IMR-90 (cell line): ENCODE measurements around the gene SYNE1. TPM values are rescaled to one million over a fixed set of nuclear protein-coding genes. Genes with fewer than 3 reads are reported as not detected.

ENCODE experiments used
- ATAC-seq: fragments of 200-7000 bp; cut with Tn5 transposase; 2 replicates; pipeline ENCODE4 v1.9.1; 2020; ENCODE audit warnings: low read depth, mild to moderate bottlenecking, moderate library complexity
- BruUV-seq: library from RNA; stranded (reverse); fragments of 400-500 nt; replicated peaks from 2 replicates; lab custom pipeline; 2021; lab: Mats Ljungman, UMichigan
- CTCF ChIA-PET: fragments of 300-600 bp; formaldehyde crosslinking; extraction: SDS; loops from one replicate; lab custom pipeline; 2021; ENCODE audit warnings: antibody characterized with exemption; lab: Yijun Ruan, JAX
- POLR2A ChIA-PET: fragments of 300-600 bp; sonication (Branson Sonifier 250); formaldehyde crosslinking; loops from one replicate; lab custom pipeline; 2022; ENCODE audit warnings: antibody characterized with exemption; ENCODE audit not compliant: unreplicated experiment; lab: Charles Lee
- DNase-seq: peaks from one replicate; pipeline ENCODE4 v3.0.0; 2013
- H2AFZ ChIP-seq: replicated peaks from 2 replicates; pipeline ENCODE3; 2013; ENCODE audit warnings: low read length, mild to moderate bottlenecking; ENCODE audit not compliant: poor library complexity
- H2AK5ac ChIP-seq: 2 replicates; pipeline ENCODE4 v1.6.1; 2013; ENCODE audit warnings: low read depth, low read length, inconsistent platforms
- H2AK9ac ChIP-seq: replicated peaks from 2 replicates; pipeline ENCODE3; 2013; ENCODE audit warnings: mild to moderate bottlenecking, low read depth, low read length, moderate library complexity; ENCODE audit not compliant: poor library complexity
- H2BK120ac ChIP-seq: 2 replicates; pipeline ENCODE4 v1.6.1; 2013; ENCODE audit warnings: low read depth, low read length, inconsistent platforms
- H2BK15ac ChIP-seq: 3 replicates; pipeline ENCODE4 v1.6.1; 2013; ENCODE audit warnings: low read depth, low read length, inconsistent platforms
- H2BK20ac ChIP-seq: 2 replicates; pipeline ENCODE4 v1.6.1; 2013; ENCODE audit warnings: low read depth, mild to moderate bottlenecking, inconsistent platforms, low read length, moderate library complexity
- H2BK5ac ChIP-seq: 2 replicates; pipeline ENCODE4 v1.6.1; 2013; ENCODE audit warnings: mild to moderate bottlenecking, low read depth, low read length, inconsistent platforms; ENCODE audit not compliant: poor library complexity, severe bottlenecking
- H3K14ac ChIP-seq: replicated peaks from 2 replicates; pipeline ENCODE4 v1.6.1; 2013; ENCODE audit warnings: low read depth, low read length, inconsistent platforms
- H3K18ac ChIP-seq: 2 replicates; pipeline ENCODE4 v1.6.1; 2013; ENCODE audit warnings: low read depth, low read length, control low read depth
- H3K23ac ChIP-seq: 2 replicates; pipeline ENCODE4 v1.6.1; 2013; ENCODE audit warnings: low read depth, low read length, inconsistent platforms
- H3K27ac ChIP-seq: 2 replicates; pipeline ENCODE4 v1.5.1; 2013; ENCODE audit warnings: mild to moderate bottlenecking, control low read depth, low read length; ENCODE audit not compliant: insufficient read depth
- H3K27me3 ChIP-seq: 2 replicates; pipeline ENCODE4 v1.6.1; 2013; ENCODE audit warnings: low read length; ENCODE audit not compliant: control insufficient read depth, insufficient read depth
- H3K36me3 ChIP-seq: 2 replicates; pipeline ENCODE4 v1.6.1; 2013; ENCODE audit warnings: low read length, mixed read lengths; ENCODE audit not compliant: control insufficient read depth, insufficient read depth
- H3K4ac ChIP-seq: 2 replicates; pipeline ENCODE4 v1.6.1; 2013; ENCODE audit warnings: low read depth, low read length, inconsistent platforms
- H3K4me1 ChIP-seq: 2 replicates; pipeline ENCODE4 v1.6.1; 2013; ENCODE audit warnings: low read length, mixed read lengths; ENCODE audit not compliant: control insufficient read depth, insufficient read depth
- H3K4me2 ChIP-seq: 2 replicates; pipeline ENCODE4 v1.6.1; 2013; ENCODE audit warnings: low read depth, mild to moderate bottlenecking, control low read depth, low read length, moderate library complexity
- H3K4me3 ChIP-seq: 2 replicates; pipeline ENCODE4 v1.5.1; 2013; ENCODE audit warnings: low read depth, mild to moderate bottlenecking, control low read depth, low read length, moderate library complexity; ENCODE audit not compliant: insufficient read depth
- H3K56ac ChIP-seq: 2 replicates; pipeline ENCODE4 v1.6.1; 2013; ENCODE audit warnings: low read length, inconsistent platforms; ENCODE audit not compliant: insufficient read depth; ENCODE audit errors: extremely low read depth
- H3K79me1 ChIP-seq, 2 experiments: 2 replicates each; pipeline ENCODE4 v1.6.1; 2013; ENCODE audit warnings: low read length in 2 of 2, inconsistent platforms in 1 of 2, low read depth in 1 of 2
- H3K9ac ChIP-seq: 2 replicates; pipeline ENCODE4 v1.6.1; 2013; ENCODE audit warnings: low read depth, low read length, control low read depth
- H3K9me1 ChIP-seq: 2 replicates; pipeline ENCODE4 v1.6.1; 2013; ENCODE audit warnings: low read length, inconsistent platforms; ENCODE audit not compliant: insufficient read depth
- H3K9me3 ChIP-seq: 2 replicates; pipeline ENCODE4 v1.6.1; 2013; ENCODE audit warnings: low read length; ENCODE audit not compliant: control insufficient read depth, insufficient read depth
- H4K20me1 ChIP-seq: 2 replicates; pipeline ENCODE4 v1.6.1; 2013; ENCODE audit warnings: low read length, inconsistent platforms; ENCODE audit not compliant: insufficient read depth
- H4K5ac ChIP-seq: 2 replicates; pipeline ENCODE4 v1.6.1; 2013; ENCODE audit warnings: mild to moderate bottlenecking, low read depth, low read length, control low read depth
- H4K8ac ChIP-seq, 2 experiments: 2 replicates each; pipeline ENCODE4 v1.6.1; 2013; ENCODE audit warnings: low read depth in 2 of 2, low read length in 2 of 2, control low read depth in 1 of 2, inconsistent platforms in 1 of 2
- H4K91ac ChIP-seq: 2 replicates; pipeline ENCODE4 v1.6.1; 2013; ENCODE audit warnings: low read depth, low read length, inconsistent platforms; ENCODE audit not compliant: insufficient read depth
- RFX5 ChIP-seq: IDR thresholded peaks from 2 replicates; pipeline ENCODE4 v1.8.0; 2012; ENCODE audit warnings: low read depth, mild to moderate bottlenecking, low read length, moderate library complexity
- USF2 ChIP-seq: fragments of 150-350 bp; IDR thresholded peaks from 2 replicates; pipeline ENCODE4 v1.6.1; 2017; ENCODE audit warnings: mild to moderate bottlenecking, antibody characterized with exemption, low read length, low read depth
- WGBS, 2 experiments: methylation state at CpG; one replicate each; pipeline versions ENCODE4 v1.1.5 to v1.1.7; 2013; ENCODE audit warnings: missing lambda C conversion rate in 2 of 2; ENCODE audit not compliant: insufficient read length in 1 of 2; ENCODE audit errors: extremely low coverage in 2 of 2; 5-methylcytosine and 5-hydroxymethylcytosine counted together
- dilution Hi-C: fragments of 300-500 bp; cut with HindIII; formaldehyde crosslinking; loops from one replicate; pipeline ENCODE4 v1.14.3; 2018; ENCODE audit warnings: low sequenced_read_pairs; ENCODE audit not compliant: unreplicated experiment
- in situ Hi-C: fragments of 300-500 bp; cut with MboI; formaldehyde crosslinking; loops from 3 replicates; pipeline ENCODE4 v1.14.3; 2019; ENCODE audit warnings: low sequenced_read_pairs, inconsistent platforms, mixed read lengths
- intact Hi-C: fragments of 100-400 bp; cut with micrococcal nuclease; formaldehyde crosslinking; loops from 2 replicates; pipeline ENCODE4 v1.10.0; 2022
- polyA plus RNA-seq, 3 experiments: library from polyadenylated mRNA; depleted of rRNA; stranded (reverse); fragments of >200 nt; gene quantifications; 2 replicates each; pipeline ENCODE4 v1.2.3, GENCODE V29; 2012; ENCODE audit warnings: low replicate concordance in 1 of 3
- total RNA-seq: library from RNA; depleted of rRNA; stranded (reverse); fragments of >200 nt; gene quantifications from 2 replicates; pipeline ENCODE4 v1.2.3, GENCODE V29; 2012

SYNE1 gene
- total and polyA plus RNA-seq, 2 of the 4 experiments (the other 2 are of a cell fraction), result 34.1 to 159 TPM

- H3K4me1 ChIP-seq, result peaks cover 7% of the 10 kb centered on the region
- no peak overlapping the region for H2AK9ac ChIP-seq
Observed at GRCh38 chr6:152087701-152088100, 549.5 kb downstream of the SYNE1 start.

More at GRCh38 chr6:152087701-152088100, 549.5 kb downstream of the SYNE1 start:
- Histone ChIP-seq H3K23ac (no peak overlapping the region), H3K36me3 (no peaks in the 10 kb centered on the region), H2AFZ (no peak overlapping the region), H3K9me3 (no peaks in the 10 kb centered on the region), H4K20me1 (no peaks in the 10 kb centered on the region), H3K14ac (no peak overlapping the region), H3K4me2 (no peak overlapping the region), H3K27me3 (no peaks in the 10 kb centered on the region), H3K27ac (no peak overlapping the region), H4K5ac (no peak overlapping the region), H3K18ac (0 out of 2 replicates have a peak overlapping the region, but pooled peaks have one; percentile 29), H3K56ac (no peak overlapping the region), H2AK5ac (no peak overlapping the region), H2BK5ac (no peak overlapping the region), H2BK120ac (0 out of 2 replicates have a peak overlapping the region, but pooled peaks have one; percentile 0), H4K91ac (peak overlapping the region; percentile 27; the same call in 1 of the 2 replicates), H3K79me1 (no peaks in the 10 kb centered on the region), H2BK20ac (0 out of 2 replicates have a peak overlapping the region, but pooled peaks have one; percentile 7), H3K9ac (no peak overlapping the region), H2BK15ac (no peak overlapping the region), H4K8ac (no peak overlapping the region), H3K4ac (no peak overlapping the region), H3K9me1 (peaks cover 11% of the 10 kb centered on the region; the same call in 1 of the 2 replicates), H3K4me3 (no peak overlapping the region)
- no TSS peak for BruUV-seq
- in situ Hi-C loops, result no loop called here
- no peak for ATAC-seq
- WGBS, 2 experiments, result no CpG with 5 or more reads among the region's 1 CpG
- DNase-seq, result no peak
- ChIA-PET POLR2A (no interaction called here), CTCF (no interaction called here)
- dilution Hi-C loops, result no loop called here
- TF ChIP-seq RFX5, result no peak
- no peak for TF ChIP-seq USF2
- intact Hi-C loops, result no loop called here
